HG02840 (cell line): ENCODE results near the gene TOPORS.
"Not testable (repeated sequence)": the region's sequence is repeated elsewhere in the genome, so short reads cannot be mapped to it uniquely, and the experiment has no call there.

Experiments
- ATAC-seq: cut with Tn5 transposase; IDR thresholded peaks from one replicate; pipeline ENCODE4 v1.9.1; 2021; ENCODE audit warnings: mild to moderate bottlenecking, moderate library complexity, moderate number of reproducible peaks; ENCODE audit not compliant: unreplicated experiment, low FRiP score

The TOPORS gene

GRCh38 chr9:32570262-32570661, 17.9 kb upstream of the TOPORS start:
- no peak for ATAC-seq

DNA sequence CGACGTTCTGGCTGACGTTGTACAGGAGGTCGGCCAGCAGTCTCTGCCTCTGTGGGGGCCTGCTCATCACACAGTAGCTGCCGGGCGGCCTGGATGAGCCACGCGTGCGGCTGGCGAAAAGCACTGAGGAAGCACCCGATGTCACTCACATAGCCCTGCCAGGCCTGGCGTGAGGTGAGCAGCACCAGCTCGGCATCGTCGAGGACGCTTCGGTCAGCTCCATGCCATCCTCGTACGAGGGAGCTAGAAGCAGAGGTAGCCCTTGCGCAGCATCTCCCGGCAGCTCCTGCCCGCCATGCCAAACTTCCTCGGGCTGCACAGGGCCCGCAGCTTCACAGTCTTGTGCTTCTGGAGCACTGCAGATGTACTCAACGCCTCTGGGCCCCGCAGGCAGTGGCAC, 14.4 kb upstream of the TOPORS start:
- ATAC-seq = no peak

DNA sequence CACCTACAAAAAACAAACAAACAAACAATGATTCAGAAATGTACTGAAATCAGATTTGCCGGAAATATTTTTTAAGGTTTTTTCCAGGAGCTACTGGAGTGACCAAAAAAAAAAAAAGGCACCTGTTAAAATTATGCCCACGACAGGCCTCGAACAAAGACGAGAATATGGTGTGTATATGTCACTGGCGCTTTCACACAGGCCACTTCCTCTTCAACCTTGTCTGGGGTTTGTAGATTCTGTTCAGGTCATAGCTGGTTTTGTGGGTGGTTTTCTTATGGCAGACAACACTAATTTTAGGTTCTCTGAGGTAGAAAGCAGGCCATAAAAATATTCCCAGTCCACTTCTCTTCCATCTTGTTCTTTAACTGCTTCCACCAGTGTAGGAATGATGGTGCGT, 13.6 kb upstream of the TOPORS start:
- ATAC-seq = no peak

GRCh38 chr9:32558408-32558934, 6.1 kb upstream of the TOPORS start:
- no peak for ATAC-seq

DNA sequence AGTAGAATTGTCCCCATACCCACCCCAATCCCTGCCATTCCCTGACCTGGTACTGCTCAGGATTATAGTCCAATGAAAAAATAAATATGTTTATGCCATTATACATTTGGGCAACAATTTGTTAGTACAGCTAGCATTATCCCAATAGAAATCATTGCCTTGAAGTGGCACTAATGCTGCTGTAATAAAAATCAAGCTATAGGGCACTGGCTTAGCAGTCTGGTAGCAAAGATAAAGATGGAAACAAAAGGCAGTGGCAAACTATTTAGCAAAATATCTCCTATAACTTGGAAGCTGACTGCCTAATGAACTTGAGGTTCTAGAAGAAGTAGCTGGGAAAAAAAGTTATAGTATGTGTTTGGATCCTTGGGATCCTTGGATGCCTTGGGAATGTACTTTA, 2.2 kb upstream of the TOPORS start:
- no peak for ATAC-seq

GRCh38 chr9:32554107-32554506, 1.7 kb upstream of the TOPORS start:
- ATAC-seq = no peak

DNA sequence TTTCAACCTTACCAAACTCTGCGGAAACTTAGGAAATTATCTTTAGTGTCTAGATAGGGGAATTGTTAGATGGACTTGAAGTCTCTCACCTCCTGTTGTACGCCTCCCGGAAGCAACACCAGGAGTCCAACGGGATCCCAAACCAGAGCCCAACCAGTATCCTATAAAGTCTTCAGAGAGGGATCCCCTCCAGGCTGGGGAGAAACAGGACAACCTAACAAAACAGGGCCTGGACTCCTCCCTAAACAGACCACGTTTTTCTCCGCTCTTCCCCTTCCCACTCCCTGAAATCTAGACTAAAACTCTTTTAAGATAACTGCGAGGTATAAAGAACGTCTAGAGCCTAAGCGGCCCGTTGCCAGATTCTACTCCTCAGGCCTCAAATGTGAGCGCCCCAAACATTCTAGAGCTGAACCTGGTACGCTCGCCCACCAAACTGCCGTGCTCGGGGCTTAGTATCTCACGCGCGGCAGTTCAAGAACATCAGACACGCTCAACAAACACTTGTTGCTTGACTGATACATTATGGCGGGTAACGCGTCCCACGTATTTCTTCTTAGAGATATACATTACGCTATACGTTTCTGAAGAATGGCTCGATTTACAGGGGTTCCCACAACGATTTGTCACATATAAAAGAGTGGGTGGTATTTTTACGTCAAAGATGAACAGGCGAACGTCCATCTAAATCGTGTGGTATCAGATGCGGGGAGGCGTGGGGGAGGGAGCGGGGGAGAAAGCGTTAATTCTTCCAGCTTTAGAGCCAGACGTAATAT, 922 bp downstream of the TOPORS start:
- ATAC-seq = peak; percentile 14

- peak; percentile 75 for ATAC-seq
Observed at GRCh38 chr9:32550562-32551275, 1.7 kb downstream of the TOPORS start.

DNA sequence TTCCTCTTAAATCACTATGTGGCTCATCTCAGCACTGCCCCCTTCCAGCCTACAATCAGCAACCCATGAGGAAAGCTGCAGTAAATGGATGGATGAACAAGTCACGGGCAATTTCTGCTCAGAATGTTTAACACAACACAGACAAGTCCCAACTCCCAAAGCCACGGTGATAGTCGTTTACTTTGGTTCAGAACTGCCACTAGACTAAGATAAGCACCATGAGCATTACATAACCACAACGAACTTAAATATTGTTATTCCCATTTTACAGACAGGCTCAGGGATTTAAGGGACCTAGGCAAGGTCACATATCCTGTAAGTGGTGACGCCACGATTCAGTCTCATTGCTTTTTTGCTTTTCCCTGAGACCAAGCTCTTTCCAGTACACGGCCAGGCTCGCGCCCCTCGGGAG, 2.2 kb downstream of the TOPORS start:
- ATAC-seq = no peak

DNA sequence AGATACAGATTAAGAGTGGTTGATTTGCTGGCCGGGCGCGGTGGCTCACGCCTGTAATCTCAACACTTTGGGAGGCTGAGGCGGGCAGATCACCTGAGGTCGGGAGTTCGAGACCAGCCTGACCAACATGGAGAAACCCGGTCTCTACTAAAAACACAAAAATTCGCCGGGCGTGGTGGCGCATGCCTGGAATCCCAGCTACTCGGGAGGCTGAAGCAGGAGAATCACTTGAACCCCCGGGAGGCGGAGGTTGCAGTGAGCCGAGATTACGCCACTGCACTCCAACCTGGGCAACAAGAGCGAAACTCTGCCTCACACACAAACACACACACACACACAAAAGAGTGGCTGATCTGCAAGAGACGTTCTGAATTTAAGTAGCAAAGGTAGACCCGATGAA, 4.2 kb downstream of the TOPORS start:
- not testable (repeated sequence) for ATAC-seq

DNA sequence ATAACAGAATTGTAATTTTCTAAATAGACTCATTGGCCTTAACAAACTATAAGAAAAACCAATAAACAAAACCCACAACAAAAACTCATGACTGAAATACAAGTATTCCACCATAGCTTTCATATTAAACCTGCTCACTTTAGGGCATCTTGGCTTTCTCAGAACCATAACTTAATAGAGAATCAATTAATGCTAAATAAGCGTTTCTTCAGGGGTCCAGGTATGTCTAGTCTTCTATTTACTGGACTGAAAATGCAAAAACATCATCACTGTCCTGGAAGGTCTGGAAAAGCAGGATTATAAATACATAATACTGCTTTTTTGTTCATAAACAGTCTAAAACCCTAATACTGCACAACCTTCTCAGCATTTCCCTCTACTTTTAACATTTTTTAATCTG, 6.5 kb downstream of the TOPORS start:
- ATAC-seq = no peak

DNA sequence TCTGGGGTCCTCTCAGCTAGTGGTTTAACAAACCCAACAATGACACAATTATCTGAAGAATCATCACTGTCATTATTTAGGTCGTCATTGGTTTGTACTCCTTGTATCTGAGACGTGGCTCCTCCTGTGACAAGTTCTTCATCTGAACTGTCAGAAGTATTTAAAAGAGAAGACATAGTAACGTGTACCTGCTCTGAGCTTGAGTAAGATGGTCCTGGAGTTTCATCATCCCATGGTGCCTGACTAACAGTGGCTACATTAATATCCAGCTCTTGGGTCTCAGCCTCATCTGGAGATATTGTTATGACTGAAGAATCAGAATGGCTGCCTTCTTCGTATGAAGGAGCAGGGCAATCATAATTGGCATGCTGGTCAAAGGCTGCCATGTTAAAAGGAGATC, 9.3 kb downstream of the TOPORS start:
- no peak for ATAC-seq

DNA sequence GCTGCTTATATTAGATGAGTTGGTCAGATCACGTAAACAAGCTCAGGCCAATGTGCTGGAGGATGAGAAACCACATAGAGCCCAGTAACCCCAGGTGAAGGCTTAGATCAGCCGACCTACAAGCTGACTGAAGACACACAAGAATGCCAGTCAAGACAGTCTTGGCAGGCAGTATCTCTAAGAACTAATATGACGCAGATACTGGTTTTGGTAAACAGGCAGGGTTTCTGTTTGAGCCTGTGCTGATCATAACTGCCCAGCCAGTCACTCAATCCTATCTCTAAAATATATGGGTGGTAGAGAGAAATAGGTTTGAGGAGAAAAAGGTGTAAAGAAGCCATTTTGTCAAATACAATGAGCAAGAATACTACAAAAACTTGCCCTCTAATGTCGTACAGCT, 18.6 kb downstream of the TOPORS start:
- no peak for ATAC-seq

GRCh38 chr9:32533336-32533735, 19.1 kb downstream of the TOPORS start:
- no peak for ATAC-seq

DNA sequence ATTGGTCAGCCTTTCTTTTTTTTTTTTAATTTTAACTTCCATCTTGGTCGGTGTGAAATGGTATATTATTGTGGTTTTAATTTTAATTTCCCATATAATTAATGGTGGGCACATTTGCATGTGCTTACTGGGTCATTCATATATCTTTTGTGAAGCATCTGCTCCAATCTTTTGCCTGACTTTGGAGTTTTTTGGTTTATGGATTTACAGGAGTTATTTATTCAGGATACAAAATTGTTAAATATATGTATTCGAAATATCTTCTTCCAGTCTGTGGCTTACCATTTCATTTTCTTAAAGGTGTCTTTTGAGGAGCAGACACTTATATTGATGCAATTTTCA, 25.7 kb downstream of the TOPORS start:
- no peak for ATAC-seq

DNA sequence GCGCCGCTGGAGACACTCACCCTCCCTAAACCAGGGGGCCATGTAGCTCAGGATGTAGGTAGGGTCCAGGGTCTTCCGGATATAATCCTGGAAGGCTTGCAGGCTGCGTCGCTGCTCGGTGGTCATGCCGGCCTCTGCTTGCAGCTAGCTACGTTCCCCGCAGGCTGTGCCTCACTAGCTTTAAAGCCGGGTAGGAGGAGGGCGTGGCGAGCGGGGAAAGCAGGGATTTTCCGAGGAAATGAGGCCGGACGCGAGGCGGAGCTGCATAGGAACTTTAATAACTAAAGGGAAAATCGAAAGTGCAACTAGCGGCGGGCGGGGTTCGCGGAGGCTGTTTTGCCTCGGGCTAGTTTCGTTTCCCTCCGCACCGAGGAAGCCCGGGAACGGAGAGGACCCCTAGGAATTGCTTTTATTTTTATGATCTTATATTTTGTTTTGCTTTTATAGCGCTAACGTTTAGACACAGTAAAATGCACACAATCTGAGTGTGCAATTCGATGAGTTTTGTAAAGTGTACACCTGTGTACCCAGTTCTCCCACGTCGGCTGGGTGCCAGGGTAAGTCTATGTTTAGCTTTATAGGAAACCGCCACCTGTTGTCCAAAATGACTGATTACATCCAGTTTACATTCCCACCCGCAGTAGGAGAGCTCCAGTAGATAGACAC, 26.2 kb downstream of the TOPORS start, which contains the start of gene RIGI:
Gene RIGI, minus strand, starts transcription at position 156 of the 666 bp plus-strand sequence. Its CDS starts 30 bp downstream, at position 126.
- peak; percentile 66 for ATAC-seq

DNA sequence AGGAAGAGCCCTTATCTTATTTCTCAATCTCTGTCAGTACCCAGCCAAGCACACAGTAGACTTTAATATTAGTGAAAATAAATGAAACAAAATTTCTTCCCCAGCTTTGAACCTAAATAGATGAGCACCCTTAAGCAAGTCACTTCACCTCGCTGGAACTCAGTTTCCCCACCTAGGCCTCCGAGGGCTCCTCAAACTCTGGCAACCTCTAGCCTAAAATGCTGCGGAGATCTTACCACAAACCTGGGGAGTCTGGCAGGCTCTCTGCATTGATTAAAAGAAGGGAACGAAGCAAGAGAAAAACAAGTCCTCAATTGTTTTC, 26.7 kb downstream of the TOPORS start:
- ATAC-seq = peak; percentile 21

- ATAC-seq = peak; percentile 23
Observed at GRCh38 chr9:32524892-32525708, 27.3 kb downstream of the TOPORS start.

- not testable (repeated sequence) for ATAC-seq
Observed at GRCh38 chr9:32524558-32524891, 27.9 kb downstream of the TOPORS start.

- no peak for ATAC-seq
Observed at GRCh38 chr9:32523910-32524309, 28.5 kb downstream of the TOPORS start.

DNA sequence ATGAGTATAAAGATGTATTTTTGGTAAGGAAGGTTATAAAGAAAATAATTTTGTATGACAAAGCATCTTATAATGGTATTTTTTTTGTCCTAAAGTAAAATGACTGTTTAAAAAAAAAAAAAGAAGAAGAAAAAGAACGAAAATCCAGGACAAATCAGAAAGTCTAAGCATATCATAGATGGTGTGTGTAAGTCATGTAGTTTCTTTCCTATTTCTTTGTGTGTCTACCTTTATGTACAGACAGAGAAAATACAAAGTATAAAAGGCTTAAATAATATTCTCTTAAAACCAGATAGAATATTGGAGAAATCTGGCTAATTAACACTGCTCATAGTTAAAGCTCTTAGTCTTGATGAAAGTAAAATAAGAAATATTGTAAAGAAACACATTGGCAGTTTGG, 34.1 kb downstream of the TOPORS start:
- ATAC-seq = no peak
